HG03135 (cell line): ENCODE measurements around the gene LHPP.

Experiments
- ATAC-seq: cut with Tn5 transposase; IDR thresholded peaks from one replicate; pipeline ENCODE4 v1.9.1; 2021; ENCODE audit warnings: mild to moderate bottlenecking, moderate library complexity; ENCODE audit not compliant: unreplicated experiment

The LHPP gene

GRCh38 chr10:124467165-124467564 is 5.5 kb downstream of the LHPP start:
- no peak for ATAC-seq

GRCh38 chr10:124468624-124469023 is 7.0 kb downstream of the LHPP start:
- ATAC-seq = no peak

- no peak for ATAC-seq
Measured at GRCh38 chr10:124469956-124470484, 8.4 kb downstream of the LHPP start.

- ATAC-seq = no peak
Measured at GRCh38 chr10:124470544-124471434, 9.2 kb downstream of the LHPP start.

- no peak for ATAC-seq
Measured at GRCh38 chr10:124472071-124472470, 10.4 kb downstream of the LHPP start.

GRCh38 chr10:124473070-124473469 is 11.4 kb downstream of the LHPP start:
- ATAC-seq = no peak

- ATAC-seq = no peak
Measured at GRCh38 chr10:124474514-124475070, 13.0 kb downstream of the LHPP start.

GRCh38 chr10:124476043-124476725 is 14.6 kb downstream of the LHPP start:
- no peak for ATAC-seq

GRCh38 chr10:124477614-124478363 is 16.2 kb downstream of the LHPP start:
- ATAC-seq = no peak

- no peak for ATAC-seq
Measured at GRCh38 chr10:124478515-124478914, 16.9 kb downstream of the LHPP start.

GRCh38 chr10:124480860-124481259 is 19.2 kb downstream of the LHPP start:
- no peak for ATAC-seq

- no peak for ATAC-seq
Measured at GRCh38 chr10:124481717-124482116, 20.1 kb downstream of the LHPP start.

- ATAC-seq = no peak
Measured at GRCh38 chr10:124482236-124482800, 20.7 kb downstream of the LHPP start.

- no peak for ATAC-seq
Measured at GRCh38 chr10:124482876-124483275, 21.3 kb downstream of the LHPP start.

GRCh38 chr10:124484031-124484430 is 22.4 kb downstream of the LHPP start:
- no peak for ATAC-seq

GRCh38 chr10:124484661-124485060 is 23.0 kb downstream of the LHPP start:
- ATAC-seq = no peak

- no peak for ATAC-seq
Measured at GRCh38 chr10:124486635-124487034, 25.0 kb downstream of the LHPP start.

- no peak for ATAC-seq
Measured at GRCh38 chr10:124491105-124491504, 29.5 kb downstream of the LHPP start.

GRCh38 chr10:124492266-124492665 is 30.6 kb downstream of the LHPP start:
- no peak for ATAC-seq

- ATAC-seq = no peak
Measured at GRCh38 chr10:124493214-124493882, 31.7 kb downstream of the LHPP start.
